Heart right ventricle (tissue), 16 donors: ENCODE measurements around the gene CCDC122. TPM values are rescaled to one million over a fixed set of nuclear protein-coding genes. Genes with fewer than 3 reads are reported as not detected.

Source experiments
- ATAC-seq, 8 donors: fragments of 200-7000 bp; cut with Tn5 transposase; one replicate each; pipeline ENCODE4 v1.9.1; 2020; ENCODE audit warnings: mild to moderate bottlenecking in 8 of 8, moderate library complexity in 8 of 8, moderate number of reproducible peaks in 1 of 8
- DNase-seq, 2 donors: peaks; one replicate each; pipeline ENCODE4 v3.0.0-alpha.2; 2020
- H3K27ac ChIP-seq, 10 donors: fragments of 200-600 bp; sonication (generic) in 2 of 10; one replicate each; pipeline versions ENCODE4 v1.5.0 to v1.8.0; 2020 to 2022; ENCODE audit warnings: mild to moderate bottlenecking in 3 of 10
- H3K27me3 ChIP-seq, 7 donors: fragments of 200-600 bp; one replicate each; pipeline ENCODE4 v1.8.0; 2021 to 2022; ENCODE audit warnings: mild to moderate bottlenecking in 2 of 7
- H3K36me3 ChIP-seq, 9 donors: fragments of 200-600 bp; sonication (generic) in 1 of 9; one replicate each; pipeline versions ENCODE4 v1.5.0 to v1.8.0; 2020 to 2022; ENCODE audit warnings: mild to moderate bottlenecking in 2 of 9
- H3K4me1 ChIP-seq, 9 donors: fragments of 200-600 bp; sonication (generic) in 1 of 9; one replicate each; pipeline versions ENCODE4 v1.5.0 to v1.8.0; 2020 to 2022; ENCODE audit warnings: mild to moderate bottlenecking in 4 of 9
- H3K4me3 ChIP-seq, 10 donors: fragments of 200-600 bp; sonication (generic) in 2 of 10; one replicate each; pipeline versions ENCODE4 v1.5.0 to v1.8.0; 2020 to 2022; ENCODE audit warnings: mild to moderate bottlenecking in 7 of 10, moderate library complexity in 2 of 10
- H3K9me3 ChIP-seq, 11 donors: fragments of 200-600 bp in 10 of 11; sonication (generic) in 2 of 11; one replicate each; pipeline versions ENCODE4 v1.5.0 to v1.8.0; 2013 to 2022; ENCODE audit warnings: mild to moderate bottlenecking in 2 of 11, control low read depth in 1 of 11, moderate library complexity in 1 of 11
- WGBS, 2 donors: extraction: QIAGEN DNeasy Blood & Tissue Kit; methylation state at CpG; one replicate each; pipeline ENCODE4 v1.1.7; 2013; ENCODE audit warnings: inconsistent platforms in 1 of 2; 5-methylcytosine and 5-hydroxymethylcytosine counted together
- intact Hi-C, 10 donors: fragments of 100-400 bp; cut with DNase I; formaldehyde crosslinking; loops; one replicate each; pipeline versions ENCODE4 v1.11.1 to v1.14.2; 2022
- polyA plus RNA-seq, 2 donors: library from polyadenylated mRNA; stranded (reverse); fragments of 200-250 nt; gene quantifications; one replicate each; pipeline ENCODE4 v1.2.3, GENCODE V29; 2013
- total RNA-seq, 10 donors: library from RNA; stranded (reverse); fragmentation: NEBNext Ultra II Directional in 3 of 10; extraction: Animal tissue kit (Norgen Biotek cat#: 25700) in 3 of 10; gene quantifications; one replicate each; pipeline versions ENCODE4 v1.2.1 to v1.2.4, GENCODE V29; 2021 to 2023
- TF ChIP-seq, protein P1 (sequence below), 9 donors: fragments of 200-600 bp; sonication (generic) in 2 of 9; IDR thresholded peaks; one replicate each; pipeline versions ENCODE4 v1.5.0 to v1.8.0; 2021 to 2022; ENCODE audit warnings: antibody characterized with exemption in 9 of 9, mild to moderate bottlenecking in 5 of 9, moderate library complexity in 1 of 9
- donor health status: Arrhythmogenic right ventricular cardiomyopathy.
- donor health status: ischemic (EF 13 %, LVEDD 7.1; RV severe dilation, severe dysfunction).
- donor health status: healthy with polysubstance abuse.
- donor health status: DM: no; HTN: yes; CAD: no.
- donor health status: DM: no; HTN: no; CAD: no.
- donor health status: ischemic (EF 25% LVEDD 6.9; RV normal size, moderate dysfunction).
- donor health status: ischemic (EF 25% LVEDD 5.7; RV mildly dilated, moderate dysfunction).
- donor health status: healthy.
- donor health status: DM: yes; HTN: yes; CAD: no.
- donor health status: Ischemic cardiomyopathy.
- donor health status: ischemic (EF 35%, LVEDD 5.7; RV mildly dilated, moderate dysfunction).
- donor health status: nonischemic (EF 11% LVEDD 7.7; RV severe dilation, severe dysfunction).
- donor health status: DM: yes; HTN: yes; CAD: no.
- donor health status: PGD.
- donor health status: ischemic (EF 29% LVEDD 5.4; RV normal size, mild dysfunction).
- donor health status: nonischemic (EF 23%, LVEDD 6.1; RV moderate dilation, normal function).

CCDC122 gene
- total and polyA plus RNA-seq, 12 donors = 1.6 to 16.0 (median 7.3) TPM

DNA sequence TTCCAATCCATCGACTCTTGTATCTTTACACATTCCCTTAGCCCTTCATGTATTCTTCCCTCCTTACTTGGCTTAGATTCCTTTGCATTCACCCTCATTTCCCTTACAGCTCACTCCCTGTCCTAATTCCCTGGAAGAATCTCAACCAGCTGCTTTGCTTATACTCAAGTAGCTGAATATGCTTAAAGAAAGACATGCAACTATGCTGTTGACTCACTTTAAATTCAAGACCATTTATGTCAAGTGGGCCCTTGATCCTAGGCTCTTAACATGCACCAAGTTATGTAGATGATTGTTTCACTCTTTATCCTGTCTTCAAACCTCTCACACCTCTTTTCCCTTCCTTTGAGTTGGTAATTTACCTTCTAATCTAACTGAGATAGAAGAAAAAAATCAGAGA is 7.4 kb downstream of the CCDC122 start:
- WGBS, 2 donors = 86 to 90% methylated on average over 1 of the region's 1 CpG
- no peak overlapping the region for H3K4me3 ChIP-seq
- ATAC-seq (no peak), DNase-seq (no peak)
- no peaks in the 10 kb centered on the region for H3K27me3 ChIP-seq
- H3K27ac ChIP-seq = no peak overlapping the region
- TF ChIP-seq, protein P1, sequence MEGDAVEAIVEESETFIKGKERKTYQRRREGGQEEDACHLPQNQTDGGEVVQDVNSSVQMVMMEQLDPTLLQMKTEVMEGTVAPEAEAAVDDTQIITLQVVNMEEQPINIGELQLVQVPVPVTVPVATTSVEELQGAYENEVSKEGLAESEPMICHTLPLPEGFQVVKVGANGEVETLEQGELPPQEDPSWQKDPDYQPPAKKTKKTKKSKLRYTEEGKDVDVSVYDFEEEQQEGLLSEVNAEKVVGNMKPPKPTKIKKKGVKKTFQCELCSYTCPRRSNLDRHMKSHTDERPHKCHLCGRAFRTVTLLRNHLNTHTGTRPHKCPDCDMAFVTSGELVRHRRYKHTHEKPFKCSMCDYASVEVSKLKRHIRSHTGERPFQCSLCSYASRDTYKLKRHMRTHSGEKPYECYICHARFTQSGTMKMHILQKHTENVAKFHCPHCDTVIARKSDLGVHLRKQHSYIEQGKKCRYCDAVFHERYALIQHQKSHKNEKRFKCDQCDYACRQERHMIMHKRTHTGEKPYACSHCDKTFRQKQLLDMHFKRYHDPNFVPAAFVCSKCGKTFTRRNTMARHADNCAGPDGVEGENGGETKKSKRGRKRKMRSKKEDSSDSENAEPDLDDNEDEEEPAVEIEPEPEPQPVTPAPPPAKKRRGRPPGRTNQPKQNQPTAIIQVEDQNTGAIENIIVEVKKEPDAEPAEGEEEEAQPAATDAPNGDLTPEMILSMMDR (IDR thresholded peaks at IDR 0.05) = no peak
- no peaks in the 10 kb centered on the region for H3K9me3 ChIP-seq
- peaks cover 0 to 8% (median 0%) of the 10 kb centered on the region in 9 donors for H3K4me1 ChIP-seq
- intact Hi-C loops = loop anchor here in 6 of 10 donors (5.0 to 10.0 kb wide), 6 partner anchors 567 to 1275 kb away; no protein-coding TSS in a partner anchor
- H3K36me3 ChIP-seq = peaks cover 0 to 21% (median 0%) of the 10 kb centered on the region in 9 donors

DNA sequence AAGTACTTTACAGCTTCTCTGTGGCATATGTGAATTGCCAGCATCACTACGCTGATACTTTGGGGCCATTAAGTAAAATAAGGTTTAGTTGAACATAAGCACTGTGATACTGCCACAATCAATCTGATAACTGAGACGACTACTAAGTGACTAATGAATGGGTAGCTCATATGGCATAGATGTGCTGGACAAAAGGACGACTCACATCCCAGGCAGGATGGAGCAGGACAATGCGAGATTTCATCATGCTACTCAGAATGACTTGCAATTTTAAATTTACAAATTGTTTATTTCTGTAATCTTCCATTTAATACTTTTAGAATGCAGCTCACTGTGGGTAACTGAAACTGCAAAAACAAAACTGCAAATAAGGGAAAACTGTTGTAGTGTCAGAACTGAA is 13.6 kb downstream of the CCDC122 start:
- Histone ChIP-seq H3K4me3 (no peak overlapping the region), H3K36me3 (peaks cover 0 to 21% (median 0%) of the 10 kb centered on the region in 9 donors), H3K4me1 (no peaks in the 10 kb centered on the region), H3K27me3 (no peaks in the 10 kb centered on the region), H3K27ac (no peak overlapping the region), H3K9me3 (no peaks in the 10 kb centered on the region)
- intact Hi-C loops = no loop called here
- DNase-seq = no peak
- no peak for ATAC-seq
- WGBS, 2 donors = 81 to 88% methylated on average over 4 of the region's 4 CpGs
- TF ChIP-seq, protein P1 (IDR thresholded peaks at IDR 0.05) = no peak

DNA sequence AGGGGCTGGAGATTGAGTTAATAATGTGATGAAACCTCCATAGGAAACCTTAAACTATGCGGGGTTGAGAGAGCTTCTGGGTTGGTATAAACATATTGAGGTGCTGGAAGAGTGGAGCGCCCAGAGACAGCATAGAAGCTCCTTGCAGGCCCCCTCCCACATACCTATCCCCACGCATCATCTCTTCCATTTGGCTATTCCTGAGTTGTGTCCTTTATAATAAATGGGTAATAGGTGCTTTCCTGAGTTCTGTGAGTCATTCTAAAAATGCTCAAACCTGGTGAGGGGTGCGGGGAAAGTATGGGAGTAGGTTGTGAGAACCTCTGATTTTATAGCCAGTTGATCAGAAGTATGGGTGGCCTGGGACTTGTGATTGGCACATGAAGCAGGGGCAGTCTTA is 14.6 kb downstream of the CCDC122 start:
- Histone ChIP-seq H3K27me3 (no peaks in the 10 kb centered on the region), H3K4me1 (no peaks in the 10 kb centered on the region), H3K27ac (no peak overlapping the region), H3K9me3 (no peaks in the 10 kb centered on the region), H3K36me3 (peaks cover 0 to 18% (median 0%) of the 10 kb centered on the region in 9 donors), H3K4me3 (no peak overlapping the region)
- DNase-seq (no peak), ATAC-seq (no peak)
- intact Hi-C loops = no loop called here
- WGBS, 2 donors = 99 to 100% methylated on average over 4 of the region's 4 CpGs
- TF ChIP-seq, protein P1 (IDR thresholded peaks at IDR 0.05) = no peak

DNA sequence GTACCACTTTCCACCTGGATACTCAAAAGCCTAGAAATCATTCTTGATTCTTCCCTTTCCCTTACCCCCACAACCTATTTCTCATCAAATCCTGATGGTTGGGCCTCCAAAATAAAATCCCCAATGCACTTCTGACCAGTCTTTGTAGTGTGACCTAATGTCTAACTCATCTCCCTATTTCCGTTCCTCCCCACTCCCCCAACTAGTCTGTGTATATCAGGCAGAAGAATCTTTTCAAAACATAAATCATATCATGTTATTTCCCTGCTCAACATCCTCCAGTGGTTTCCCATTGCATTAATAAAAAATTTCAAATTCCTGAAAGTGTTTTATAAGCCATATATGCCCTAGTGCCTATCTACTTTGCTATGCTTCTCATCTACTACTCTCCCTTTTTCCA is 17.7 kb downstream of the CCDC122 start:
- ATAC-seq = no peak
- WGBS, 2 donors = 89 to 96% methylated on average over 1 of the region's 1 CpG

More for the DNA sequence above, 17.7 kb downstream of the CCDC122 start:
- Histone ChIP-seq H3K9me3 (no peaks in the 10 kb centered on the region), H3K27ac (no peak overlapping the region), H3K4me1 (no peaks in the 10 kb centered on the region), H3K4me3 (no peak overlapping the region), H3K36me3 (peaks cover 0 to 14% (median 0%) of the 10 kb centered on the region in 9 donors), H3K27me3 (no peaks in the 10 kb centered on the region)
- TF ChIP-seq, protein P1 (IDR thresholded peaks at IDR 0.05) = no peak
- DNase-seq = no peak
- intact Hi-C loops = no loop called here
